ENCODE results near the gene LAIR2. TPM values are rescaled to one million over a fixed set of nuclear protein-coding genes. Genes with fewer than 3 reads are reported as not detected.

Gene LAIR2
- total and polyA plus RNA-seq, 10 of the 15 experiments (the other 5 are each of a cell fraction or from before 2014, with no cell fraction given), result not detected

- TF ChIP-seq, protein P1, sequence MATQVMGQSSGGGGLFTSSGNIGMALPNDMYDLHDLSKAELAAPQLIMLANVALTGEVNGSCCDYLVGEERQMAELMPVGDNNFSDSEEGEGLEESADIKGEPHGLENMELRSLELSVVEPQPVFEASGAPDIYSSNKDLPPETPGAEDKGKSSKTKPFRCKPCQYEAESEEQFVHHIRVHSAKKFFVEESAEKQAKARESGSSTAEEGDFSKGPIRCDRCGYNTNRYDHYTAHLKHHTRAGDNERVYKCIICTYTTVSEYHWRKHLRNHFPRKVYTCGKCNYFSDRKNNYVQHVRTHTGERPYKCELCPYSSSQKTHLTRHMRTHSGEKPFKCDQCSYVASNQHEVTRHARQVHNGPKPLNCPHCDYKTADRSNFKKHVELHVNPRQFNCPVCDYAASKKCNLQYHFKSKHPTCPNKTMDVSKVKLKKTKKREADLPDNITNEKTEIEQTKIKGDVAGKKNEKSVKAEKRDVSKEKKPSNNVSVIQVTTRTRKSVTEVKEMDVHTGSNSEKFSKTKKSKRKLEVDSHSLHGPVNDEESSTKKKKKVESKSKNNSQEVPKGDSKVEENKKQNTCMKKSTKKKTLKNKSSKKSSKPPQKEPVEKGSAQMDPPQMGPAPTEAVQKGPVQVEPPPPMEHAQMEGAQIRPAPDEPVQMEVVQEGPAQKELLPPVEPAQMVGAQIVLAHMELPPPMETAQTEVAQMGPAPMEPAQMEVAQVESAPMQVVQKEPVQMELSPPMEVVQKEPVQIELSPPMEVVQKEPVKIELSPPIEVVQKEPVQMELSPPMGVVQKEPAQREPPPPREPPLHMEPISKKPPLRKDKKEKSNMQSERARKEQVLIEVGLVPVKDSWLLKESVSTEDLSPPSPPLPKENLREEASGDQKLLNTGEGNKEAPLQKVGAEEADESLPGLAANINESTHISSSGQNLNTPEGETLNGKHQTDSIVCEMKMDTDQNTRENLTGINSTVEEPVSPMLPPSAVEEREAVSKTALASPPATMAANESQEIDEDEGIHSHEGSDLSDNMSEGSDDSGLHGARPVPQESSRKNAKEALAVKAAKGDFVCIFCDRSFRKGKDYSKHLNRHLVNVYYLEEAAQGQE (IDR thresholded peaks at IDR 0.05; ENCODE audit: low read depth, low read length), result peak; percentile 77
- TF ChIP-seq, protein P2, sequence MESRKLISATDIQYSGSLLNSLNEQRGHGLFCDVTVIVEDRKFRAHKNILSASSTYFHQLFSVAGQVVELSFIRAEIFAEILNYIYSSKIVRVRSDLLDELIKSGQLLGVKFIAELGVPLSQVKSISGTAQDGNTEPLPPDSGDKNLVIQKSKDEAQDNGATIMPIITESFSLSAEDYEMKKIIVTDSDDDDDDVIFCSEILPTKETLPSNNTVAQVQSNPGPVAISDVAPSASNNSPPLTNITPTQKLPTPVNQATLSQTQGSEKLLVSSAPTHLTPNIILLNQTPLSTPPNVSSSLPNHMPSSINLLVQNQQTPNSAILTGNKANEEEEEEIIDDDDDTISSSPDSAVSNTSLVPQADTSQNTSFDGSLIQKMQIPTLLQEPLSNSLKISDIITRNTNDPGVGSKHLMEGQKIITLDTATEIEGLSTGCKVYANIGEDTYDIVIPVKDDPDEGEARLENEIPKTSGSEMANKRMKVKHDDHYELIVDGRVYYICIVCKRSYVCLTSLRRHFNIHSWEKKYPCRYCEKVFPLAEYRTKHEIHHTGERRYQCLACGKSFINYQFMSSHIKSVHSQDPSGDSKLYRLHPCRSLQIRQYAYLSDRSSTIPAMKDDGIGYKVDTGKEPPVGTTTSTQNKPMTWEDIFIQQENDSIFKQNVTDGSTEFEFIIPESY (IDR thresholded peaks at IDR 0.05), result no peak
- no peak for TF ChIP-seq BRCA1 (IDR thresholded peaks at IDR 0.05; ENCODE audit: low read depth, low read length)
- no peak for TF ChIP-seq NR2F1 (conservative IDR thresholded peaks at IDR 0.05)
- TF ChIP-seq CBX5 (IDR thresholded peaks at IDR 0.05; ENCODE audit: low read depth), result no peak
- CTCF ChIA-PET, result interaction anchor here (0.8 to 1.2 kb wide), 3 partner anchors 69 to 116 kb away, joined by 3 to 5 read pairs (median 4); no protein-coding TSS in a partner anchor
These were observed 55.7 kb downstream of the LAIR2 start for GRCh38 chr19:54558339-54558738.

More at GRCh38 chr19:54558339-54558738, 55.7 kb downstream of the LAIR2 start:
- Histone ChIP-seq H3K36me3 (ENCODE audit: control insufficient read depth in 2 of 2, insufficient read depth in 2 of 2, low read length in 1 of 2) (no peaks in the 10 kb centered on the region), H3K9me3 (replicated peaks; ENCODE audit: control insufficient read depth, insufficient read depth, low read length) (no peaks in the 10 kb centered on the region), H3K4me1 (ENCODE audit: control insufficient read depth, insufficient read depth, low read length) (peaks cover 8% of the 10 kb centered on the region; the same call in 1 of the 2 replicates), H4K20me1 (ENCODE audit: control insufficient read depth, insufficient read depth) (no peaks in the 10 kb centered on the region), H3K4me2 (ENCODE audit: control insufficient read depth, insufficient read depth) (no peak overlapping the region), H3K79me2 (ENCODE audit: control insufficient read depth, insufficient read depth, low read length) (no peaks in the 10 kb centered on the region), H3K27ac (ENCODE audit: control insufficient read depth, insufficient read depth) (no peak overlapping the region), H3K9ac (ENCODE audit: control insufficient read depth, insufficient read depth, low read length) (no peak overlapping the region), H2AFZ (ENCODE audit: control insufficient read depth, low read depth, low read length) (no peak overlapping the region), H3K27me3 (replicated peaks in 1 of 2; ENCODE audit: control insufficient read depth in 2 of 2, insufficient read depth in 2 of 2, low read length in 1 of 2) (no peaks in the 10 kb centered on the region; a peak in 1 of 4 replicates), H3K4me3 (no peak overlapping the region)
- SMC1A ChIA-PET (ENCODE audit: uncharacterized antibody, unreplicated experiment), result interaction anchor here (1.1 to 1.7 kb wide), 6 partner anchors 12 to 68 kb away, joined by 3 to 6 read pairs (median 4); no protein-coding TSS in a partner anchor
- in situ Hi-C loops (cut with MboI) (no loop called here), intact Hi-C loops (cut with micrococcal nuclease; ENCODE audit: unreplicated experiment) (no loop called here)
- FAIRE-seq, result no peak
- RAD21 ChIA-PET (ENCODE audit: unreplicated experiment), result interaction anchor here (1.0 kb wide), 1 partner anchor 15 kb away, joined by 3 read pairs; no protein-coding TSS in a partner anchor
- 46% methylated on average over 3 of the region's 3 CpGs for WGBS (ENCODE audit: insufficient coverage, insufficient replicate concordance, low lambda C conversion rate, missing lambda C conversion rate)
- POLR2A ChIA-PET, result no interaction called here
- ATAC-seq, result no peak
- no TSS peak for BruUV-seq (replicated peaks)
- no peak for DNase-seq (ENCODE audit: low read depth, low spot score)

Small RNAs within 50 kb of the gene (small RNA-seq; reads per million reads assigned to genes)
- not detected for gene AC245036.2

Other genes with a start within 250 kb of the LAIR2 start
Only the 7 nearest of the 15 such genes appear.
- gene TTYH1, start 87.4 kb upstream of the LAIR2 start, total RNA-seq (2014; rRNA removed), result 0.27 TPM in 1 of 2 replicates, not detected in the other
- 0.09 TPM in 1 of 2 replicates, not detected in the other for gene TTYH1, start 87.4 kb upstream of the LAIR2 start, total RNA-seq (2014; rRNA removed; fragmentation: Illumina TruSeq; extraction: Trizol)
- gene TTYH1, start 87.4 kb upstream of the LAIR2 start, total RNA-seq (2021), result 0.32 and 0.36 TPM in 2 replicates
- not detected in 2 replicates for gene TTYH1, start 87.4 kb upstream of the LAIR2 start, polyA plus RNA-seq (2011; rRNA removed)
- gene TTYH1, start 87.4 kb upstream of the LAIR2 start, polyA plus RNA-seq (2014; fragmentation: Illumina TruSeq; extraction: Trizol), result 0.01 TPM in 1 of 2 replicates, not detected in the other
- gene TTYH1, start 87.4 kb upstream of the LAIR2 start, polyA plus RNA-seq (2014; fragmentation: Nextera tagmentation; extraction: Ambion mirVana), result under 1 TPM in 1 of 2 experiments, not detected in 1; 0.05 TPM
- gene TTYH1, start 87.4 kb upstream of the LAIR2 start, polyA plus RNA-seq (2014; rRNA removed), result 0.08 TPM in 1 of 2 replicates, not detected in the other
- gene TTYH1, start 87.4 kb upstream of the LAIR2 start, polyA plus RNA-seq (2016; fragmentation: Nextera tagmentation; extraction: Ambion mirVana), result under 1 TPM; 0.16 to 0.26 TPM
- gene LENG8, start 53.6 kb upstream of the LAIR2 start, total RNA-seq (2014; rRNA removed), result 21.7 and 26.3 TPM in 2 replicates
- 11.3 and 11.5 TPM in 2 replicates for gene LENG8, start 53.6 kb upstream of the LAIR2 start, total RNA-seq (2014; rRNA removed; fragmentation: Illumina TruSeq; extraction: Trizol)
- gene LENG8, start 53.6 kb upstream of the LAIR2 start, total RNA-seq (2021), result 119 and 145 TPM in 2 replicates
- 16.2 and 36.4 TPM in 2 replicates for gene LENG8, start 53.6 kb upstream of the LAIR2 start, polyA plus RNA-seq (2011; rRNA removed)
- 14.8 and 32.4 TPM in 2 replicates for gene LENG8, start 53.6 kb upstream of the LAIR2 start, polyA plus RNA-seq (2014; fragmentation: Illumina TruSeq; extraction: Trizol)
- 1 to 10 TPM; 2.3 to 2.5 TPM for gene LENG8, start 53.6 kb upstream of the LAIR2 start, polyA plus RNA-seq (2014; fragmentation: Nextera tagmentation; extraction: Ambion mirVana)
- gene LENG8, start 53.6 kb upstream of the LAIR2 start, polyA plus RNA-seq (2014; rRNA removed), result 143 and 168 TPM in 2 replicates
- gene LENG8, start 53.6 kb upstream of the LAIR2 start, polyA plus RNA-seq (2016; fragmentation: Nextera tagmentation; extraction: Ambion mirVana), result 10 to 100 TPM; 46.0 to 51.4 TPM
- 2.9 and 4.0 TPM in 2 replicates for gene LENG9, start 39.1 kb upstream of the LAIR2 start, total RNA-seq (2014; rRNA removed)
- 0.76 and 0.78 TPM in 2 replicates for gene LENG9, start 39.1 kb upstream of the LAIR2 start, total RNA-seq (2014; rRNA removed; fragmentation: Illumina TruSeq; extraction: Trizol)
- 2.5 and 3.5 TPM in 2 replicates for gene LENG9, start 39.1 kb upstream of the LAIR2 start, total RNA-seq (2021)
- gene LENG9, start 39.1 kb upstream of the LAIR2 start, polyA plus RNA-seq (2011; rRNA removed), result 0.09 and 0.20 TPM in 2 replicates
- 0.11 and 0.46 TPM in 2 replicates for gene LENG9, start 39.1 kb upstream of the LAIR2 start, polyA plus RNA-seq (2014; fragmentation: Illumina TruSeq; extraction: Trizol)
- 1 to 10 TPM in 1 of 2 experiments, under 1 TPM in 1; 0.18 to 1.7 TPM for gene LENG9, start 39.1 kb upstream of the LAIR2 start, polyA plus RNA-seq (2014; fragmentation: Nextera tagmentation; extraction: Ambion mirVana)
- 2.1 and 2.7 TPM in 2 replicates for gene LENG9, start 39.1 kb upstream of the LAIR2 start, polyA plus RNA-seq (2014; rRNA removed)
- under 1 TPM in 1 of 2 experiments, not detected in 1; 0.09 TPM for gene LENG9, start 39.1 kb upstream of the LAIR2 start, polyA plus RNA-seq (2016; fragmentation: Nextera tagmentation; extraction: Ambion mirVana)
- gene CDC42EP5, start 29.5 kb upstream of the LAIR2 start, total RNA-seq (2014; rRNA removed), result 1.3 and 1.8 TPM in 2 replicates
- 1.2 TPM in 1 of 2 replicates, not detected in the other for gene CDC42EP5, start 29.5 kb upstream of the LAIR2 start, total RNA-seq (2014; rRNA removed; fragmentation: Illumina TruSeq; extraction: Trizol)
- gene CDC42EP5, start 29.5 kb upstream of the LAIR2 start, total RNA-seq (2021), result 1.4 and 1.5 TPM in 2 replicates
- 0.40 and 0.42 TPM in 2 replicates for gene CDC42EP5, start 29.5 kb upstream of the LAIR2 start, polyA plus RNA-seq (2011; rRNA removed)
- not detected in 2 replicates for gene CDC42EP5, start 29.5 kb upstream of the LAIR2 start, polyA plus RNA-seq (2014; fragmentation: Illumina TruSeq; extraction: Trizol)
- gene CDC42EP5, start 29.5 kb upstream of the LAIR2 start, polyA plus RNA-seq (2014; fragmentation: Nextera tagmentation; extraction: Ambion mirVana), result not detected
- gene CDC42EP5, start 29.5 kb upstream of the LAIR2 start, polyA plus RNA-seq (2014; rRNA removed), result 1.1 and 1.4 TPM in 2 replicates
- not detected for gene CDC42EP5, start 29.5 kb upstream of the LAIR2 start, polyA plus RNA-seq (2016; fragmentation: Nextera tagmentation; extraction: Ambion mirVana)
- gene LILRA2, start 71.0 kb downstream of the LAIR2 start, total RNA-seq (2014; rRNA removed), result 0.38 and 0.51 TPM in 2 replicates
- gene LILRA2, start 71.0 kb downstream of the LAIR2 start, total RNA-seq (2014; rRNA removed; fragmentation: Illumina TruSeq; extraction: Trizol), result 0.40 and 0.60 TPM in 2 replicates
- 1.1 and 1.5 TPM in 2 replicates for gene LILRA2, start 71.0 kb downstream of the LAIR2 start, total RNA-seq (2021)
- gene LILRA2, start 71.0 kb downstream of the LAIR2 start, polyA plus RNA-seq (2011; rRNA removed), result 0.10 and 0.20 TPM in 2 replicates
- 0.13 and 0.91 TPM in 2 replicates for gene LILRA2, start 71.0 kb downstream of the LAIR2 start, polyA plus RNA-seq (2014; fragmentation: Illumina TruSeq; extraction: Trizol)
- under 1 TPM; 0.16 to 0.24 TPM for gene LILRA2, start 71.0 kb downstream of the LAIR2 start, polyA plus RNA-seq (2014; fragmentation: Nextera tagmentation; extraction: Ambion mirVana)
- 1.1 and 1.8 TPM in 2 replicates for gene LILRA2, start 71.0 kb downstream of the LAIR2 start, polyA plus RNA-seq (2014; rRNA removed)
- gene LILRA2, start 71.0 kb downstream of the LAIR2 start, polyA plus RNA-seq (2016; fragmentation: Nextera tagmentation; extraction: Ambion mirVana), result under 1 TPM; 0.43 TPM
- gene LILRA1, start 90.8 kb downstream of the LAIR2 start, total RNA-seq (2014; rRNA removed), result not detected in 2 replicates
- gene LILRA1, start 90.8 kb downstream of the LAIR2 start, total RNA-seq (2014; rRNA removed; fragmentation: Illumina TruSeq; extraction: Trizol), result not detected in 2 replicates
- gene LILRA1, start 90.8 kb downstream of the LAIR2 start, total RNA-seq (2021), result not detected in 2 replicates
- not detected in 2 replicates for gene LILRA1, start 90.8 kb downstream of the LAIR2 start, polyA plus RNA-seq (2011; rRNA removed)
- 0.04 TPM in 1 of 2 replicates, not detected in the other for gene LILRA1, start 90.8 kb downstream of the LAIR2 start, polyA plus RNA-seq (2014; fragmentation: Illumina TruSeq; extraction: Trizol)
- gene LILRA1, start 90.8 kb downstream of the LAIR2 start, polyA plus RNA-seq (2014; fragmentation: Nextera tagmentation; extraction: Ambion mirVana), result not detected
- not detected in 2 replicates for gene LILRA1, start 90.8 kb downstream of the LAIR2 start, polyA plus RNA-seq (2014; rRNA removed)
- not detected for gene LILRA1, start 90.8 kb downstream of the LAIR2 start, polyA plus RNA-seq (2016; fragmentation: Nextera tagmentation; extraction: Ambion mirVana)
- 49.4 and 59.7 TPM in 2 replicates for gene LILRB1, start 127.7 kb downstream of the LAIR2 start, total RNA-seq (2014; rRNA removed)
- gene LILRB1, start 127.7 kb downstream of the LAIR2 start, total RNA-seq (2014; rRNA removed; fragmentation: Illumina TruSeq; extraction: Trizol), result 39.8 and 40.9 TPM in 2 replicates
- gene LILRB1, start 127.7 kb downstream of the LAIR2 start, total RNA-seq (2021), result 61.5 and 70.5 TPM in 2 replicates
- 36.2 and 66.8 TPM in 2 replicates for gene LILRB1, start 127.7 kb downstream of the LAIR2 start, polyA plus RNA-seq (2011; rRNA removed)
- gene LILRB1, start 127.7 kb downstream of the LAIR2 start, polyA plus RNA-seq (2014; fragmentation: Illumina TruSeq; extraction: Trizol), result 30.5 and 56.8 TPM in 2 replicates
- gene LILRB1, start 127.7 kb downstream of the LAIR2 start, polyA plus RNA-seq (2014; fragmentation: Nextera tagmentation; extraction: Ambion mirVana), result 10 to 100 TPM in 1 of 2 experiments, 1 to 10 TPM in 1; 4.9 to 15.9 TPM
- 92.2 and 96.2 TPM in 2 replicates for gene LILRB1, start 127.7 kb downstream of the LAIR2 start, polyA plus RNA-seq (2014; rRNA removed)
- 10 to 100 TPM; 41.8 to 43.3 TPM for gene LILRB1, start 127.7 kb downstream of the LAIR2 start, polyA plus RNA-seq (2016; fragmentation: Nextera tagmentation; extraction: Ambion mirVana)